H9 (cell line): ENCODE results near the gene ATP5F1B. TPM values are rescaled to one million over a fixed set of nuclear protein-coding genes. Genes with fewer than 3 reads are reported as not detected.
A peak's percentile ranks its signal among the peaks of the same experiment; 100 is the strongest.

ENCODE experiments used
- DNase-seq: peaks from one replicate; pipeline ENCODE4 v3.0.0-alpha.2; 2017
- H2AFZ ChIP-seq: one replicate; pipeline ENCODE4 v1.6.1; 2013; ENCODE audit warnings: mild to moderate bottlenecking, low read length, control low read depth, moderate library complexity
- H2AK5ac ChIP-seq: 2 replicates; pipeline ENCODE4 v1.6.1; 2013; ENCODE audit warnings: low read length, control low read depth, mixed read lengths; ENCODE audit not compliant: insufficient read length
- H2BK120ac ChIP-seq: one replicate; pipeline ENCODE4 v1.6.1; 2013; ENCODE audit warnings: low read depth, mild to moderate bottlenecking, low read length, control low read depth, inconsistent platforms; ENCODE audit not compliant: poor library complexity, severe bottlenecking
- H2BK12ac ChIP-seq: 2 replicates; pipeline ENCODE4 v1.6.1; 2013; ENCODE audit warnings: low read length, control low read depth, mixed read lengths, low read depth; ENCODE audit not compliant: insufficient read length
- H2BK15ac ChIP-seq: 2 replicates; pipeline ENCODE4 v1.6.1; 2013; ENCODE audit warnings: low read depth, low read length, control low read depth
- H2BK20ac ChIP-seq: one replicate; pipeline ENCODE4 v1.6.1; 2013; ENCODE audit warnings: low read depth, mild to moderate bottlenecking, low read length, control low read depth, inconsistent platforms; ENCODE audit not compliant: poor library complexity, severe bottlenecking
- H2BK5ac ChIP-seq: 2 replicates; pipeline ENCODE4 v1.6.1; 2013; ENCODE audit warnings: low read length, control low read depth, mixed read lengths; ENCODE audit not compliant: insufficient read length
- H3K14ac ChIP-seq: 2 replicates; pipeline ENCODE4 v1.6.1; 2013; ENCODE audit warnings: low read length, control low read depth; ENCODE audit not compliant: insufficient read depth
- H3K18ac ChIP-seq: 2 replicates; pipeline ENCODE4 v1.6.1; 2013; ENCODE audit warnings: low read depth, mild to moderate bottlenecking, mixed read lengths, low read length, control low read depth; ENCODE audit not compliant: insufficient read length
- H3K23ac ChIP-seq: 2 replicates; pipeline ENCODE4 v1.6.1; 2013; ENCODE audit warnings: low read length, control low read depth, mixed read lengths, low read depth; ENCODE audit not compliant: insufficient read length
- H3K23me2 ChIP-seq: 2 replicates; pipeline ENCODE4 v1.6.1; 2013; ENCODE audit warnings: low read depth, mild to moderate bottlenecking, mixed read lengths, low read length, control low read depth; ENCODE audit not compliant: insufficient read length, poor library complexity, severe bottlenecking
- H3K27ac ChIP-seq: 2 replicates; pipeline ENCODE4 v1.5.1; 2013; ENCODE audit warnings: low read length, control low read depth, mixed read lengths, low read depth; ENCODE audit not compliant: insufficient read length
- H3K27me3 ChIP-seq: 2 replicates; pipeline ENCODE4 v1.6.1; 2013; ENCODE audit warnings: low read length, control low read depth, inconsistent platforms; ENCODE audit not compliant: insufficient read depth
- H3K4ac ChIP-seq: 2 replicates; pipeline ENCODE4 v1.6.1; 2013; ENCODE audit warnings: low read depth, mild to moderate bottlenecking, control low read depth, inconsistent platforms, low read length, moderate library complexity
- H3K4me1 ChIP-seq: 2 replicates; pipeline ENCODE4 v1.6.1; 2013; ENCODE audit warnings: low read length, control low read depth, inconsistent platforms; ENCODE audit not compliant: insufficient read depth
- H3K4me2 ChIP-seq: 2 replicates; pipeline ENCODE4 v1.6.1; 2013; ENCODE audit warnings: low read length, control low read depth, mixed read lengths; ENCODE audit not compliant: insufficient read length, insufficient read depth
- H3K56ac ChIP-seq: 2 replicates; pipeline ENCODE4 v1.6.1; 2013; ENCODE audit warnings: low read depth, mild to moderate bottlenecking, mixed read lengths, low read length, control low read depth; ENCODE audit not compliant: insufficient read length
- H3K79me1 ChIP-seq: 2 replicates; pipeline ENCODE4 v1.6.1; 2013; ENCODE audit warnings: low read depth, mild to moderate bottlenecking, moderate library complexity, low read length, control low read depth, inconsistent platforms; ENCODE audit not compliant: insufficient read depth, poor library complexity, severe bottlenecking
- H3K79me2 ChIP-seq: 2 replicates; pipeline ENCODE4 v1.6.1; 2013; ENCODE audit warnings: low read length, control low read depth, inconsistent platforms; ENCODE audit not compliant: insufficient read depth
- H3K9ac ChIP-seq: 2 replicates; pipeline ENCODE4 v1.6.1; 2013; ENCODE audit warnings: low read length, control low read depth, mixed read lengths; ENCODE audit not compliant: insufficient read length; ENCODE audit errors: extremely low read depth
- H3K9me3 ChIP-seq: one replicate; pipeline ENCODE4 v1.6.1; 2013; ENCODE audit warnings: low read depth, low read length, inconsistent platforms; ENCODE audit not compliant: control insufficient read depth
- H3T11ph ChIP-seq: one replicate; pipeline ENCODE4 v1.6.1; 2013; ENCODE audit warnings: mild to moderate bottlenecking, low read length, control low read depth, inconsistent platforms
- H4K20me1 ChIP-seq: one replicate; pipeline ENCODE4 v1.6.1; 2013; ENCODE audit not compliant: control insufficient read depth, insufficient read length, insufficient read depth
- H4K5ac ChIP-seq: 2 replicates; pipeline ENCODE4 v1.6.1; 2013; ENCODE audit warnings: low read depth, mild to moderate bottlenecking, mixed read lengths, low read length, control low read depth; ENCODE audit not compliant: insufficient read length
- H4K8ac ChIP-seq: replicated peaks from 2 replicates; pipeline ENCODE4 v1.6.1; 2013; ENCODE audit warnings: low read length, control low read depth, mixed read lengths, low read depth; ENCODE audit not compliant: insufficient read length
- H4K91ac ChIP-seq: 2 replicates; pipeline ENCODE4 v1.6.1; 2013; ENCODE audit warnings: low read depth, mild to moderate bottlenecking, moderate library complexity, mixed read lengths, low read length, control low read depth; ENCODE audit not compliant: insufficient read length
- H3K27ac Mint-ChIP-seq, 3 experiments: 2 replicates in 2 of 3; 3 replicates in 1 of 3; pipeline ENCODE4 v1.8.0; 2020 to 2021; ENCODE audit warnings: mixed read lengths in 3 of 3, mild to moderate bottlenecking in 1 of 3, moderate library complexity in 1 of 3
- H3K27me3 Mint-ChIP-seq: 2 replicates; pipeline ENCODE4 v1.8.0; 2021; ENCODE audit warnings: low read depth, mild to moderate bottlenecking, moderate library complexity, mixed read lengths
- H3K36me3 Mint-ChIP-seq, 3 experiments: 2 replicates in 2 of 3; 3 replicates in 1 of 3; pipeline ENCODE4 v1.8.0; 2020 to 2021; ENCODE audit warnings: low read depth in 3 of 3, mixed read lengths in 3 of 3; ENCODE audit not compliant: insufficient read depth in 1 of 3
- H3K4me1 Mint-ChIP-seq, 2 experiments: 2 replicates each; pipeline ENCODE4 v1.8.0; 2020; ENCODE audit warnings: mixed read lengths in 2 of 2
- H3K4me3 Mint-ChIP-seq, 2 experiments: 2 replicates in 1 of 2; 3 replicates in 1 of 2; pipeline ENCODE4 v1.8.0; 2020 to 2021; ENCODE audit warnings: mild to moderate bottlenecking in 2 of 2, mixed read lengths in 2 of 2, moderate library complexity in 1 of 2
- H3K9me3 Mint-ChIP-seq, 2 experiments: 2 replicates in 1 of 2; 3 replicates in 1 of 2; pipeline ENCODE4 v1.8.0; 2020; ENCODE audit warnings: mild to moderate bottlenecking in 2 of 2, mixed read lengths in 2 of 2, moderate library complexity in 1 of 2
- WGBS: extraction: QIAGEN DNeasy Blood & Tissue Kit; methylation state at CpG from one replicate; pipeline ENCODE4 v1.1.7; 2013; ENCODE audit warnings: missing lambda C conversion rate, low lambda C conversion rate, mixed read lengths; ENCODE audit not compliant: insufficient read length; ENCODE audit errors: extremely low coverage; 5-methylcytosine and 5-hydroxymethylcytosine counted together
- total RNA-seq: library from RNA; stranded (reverse); gene quantifications from 2 replicates; pipeline ENCODE4 v1.2.1, GENCODE V29; 2021
- TF ChIP-seq, protein P1 (sequence below): fragments of 200-600 bp; sonication (generic); conservative IDR thresholded peaks from 3 replicates; pipeline ENCODE4 v1.8.0; 2021; ENCODE audit warnings: antibody characterized with exemption, mild to moderate bottlenecking

The ATP5F1B gene
- total RNA-seq, 1 experiment from 2014 or later = 927 TPM

DNA sequence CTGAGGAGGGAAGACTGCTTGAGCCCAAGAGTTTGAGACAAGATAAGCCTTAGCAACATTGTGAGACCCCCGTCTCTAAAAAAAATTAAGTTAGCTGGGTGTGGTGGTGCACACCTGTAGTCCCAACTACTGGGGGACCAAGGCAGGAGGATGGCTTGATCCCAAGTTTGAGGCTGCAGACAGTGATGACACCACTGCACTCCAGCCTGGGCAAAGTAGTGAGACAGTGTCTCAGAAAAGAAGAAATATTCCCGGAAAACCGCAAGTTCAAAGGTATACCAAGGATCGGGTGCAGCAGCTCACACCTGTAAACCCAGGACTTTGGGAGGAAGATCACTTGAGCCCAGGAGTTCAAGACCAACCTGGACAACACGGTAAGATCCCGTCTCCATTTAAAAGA, 36.5 kb upstream of the ATP5F1B start:
- Mint-ChIP-seq H3K4me3 (0 out of 5 replicates have a peak overlapping the region, but pooled peaks of 1 of the 2 experiments have one; percentile 54), H3K27me3 (no peaks in the 10 kb centered on the region), H3K9me3 (peaks cover 0 to 3% of the 10 kb centered on the region in 2 experiments; a peak in 2 of 5 replicates), H3K4me1 (peaks cover 20 to 27% of the 10 kb centered on the region in 2 experiments), H3K36me3 (peaks cover 43 to 70% (median 62%) of the 10 kb centered on the region in 3 experiments), H3K27ac (peak overlapping the region in 1 of 3 experiments; percentile 80; a peak in 1 of 7 replicates)
- Histone ChIP-seq H4K91ac (no peak overlapping the region), H3K14ac (no peak overlapping the region), H2BK5ac (no peak overlapping the region), H2AK5ac (no peak overlapping the region), H3K23me2 (peaks cover 3% of the 10 kb centered on the region), H3K23ac (no peak overlapping the region), H3K4me1 (no peaks in the 10 kb centered on the region), H4K8ac (no peak overlapping the region), H3K27ac (no peak overlapping the region), H3K56ac (no peak overlapping the region), H3K79me1 (no peaks in the 10 kb centered on the region), H3K27me3 (no peaks in the 10 kb centered on the region), H3K9ac (no peak overlapping the region), H2BK20ac (no peak overlapping the region), H3K79me2 (peaks cover 89% of the 10 kb centered on the region; the same call in 1 of the 2 replicates), H3K9me3 (no peaks in the 10 kb centered on the region), H3K4ac (no peak overlapping the region), H3K4me2 (no peak overlapping the region), H2BK12ac (no peak overlapping the region), H2BK120ac (no peak overlapping the region), H4K20me1 (no peaks in the 10 kb centered on the region), H3T11ph (no peak overlapping the region), H2BK15ac (no peak overlapping the region), H2AFZ (no peak overlapping the region), H3K18ac (no peak overlapping the region), H4K5ac (no peak overlapping the region)
- no CpG with 5 or more reads among the region's 6 CpGs for WGBS
- TF ChIP-seq, protein P1, sequence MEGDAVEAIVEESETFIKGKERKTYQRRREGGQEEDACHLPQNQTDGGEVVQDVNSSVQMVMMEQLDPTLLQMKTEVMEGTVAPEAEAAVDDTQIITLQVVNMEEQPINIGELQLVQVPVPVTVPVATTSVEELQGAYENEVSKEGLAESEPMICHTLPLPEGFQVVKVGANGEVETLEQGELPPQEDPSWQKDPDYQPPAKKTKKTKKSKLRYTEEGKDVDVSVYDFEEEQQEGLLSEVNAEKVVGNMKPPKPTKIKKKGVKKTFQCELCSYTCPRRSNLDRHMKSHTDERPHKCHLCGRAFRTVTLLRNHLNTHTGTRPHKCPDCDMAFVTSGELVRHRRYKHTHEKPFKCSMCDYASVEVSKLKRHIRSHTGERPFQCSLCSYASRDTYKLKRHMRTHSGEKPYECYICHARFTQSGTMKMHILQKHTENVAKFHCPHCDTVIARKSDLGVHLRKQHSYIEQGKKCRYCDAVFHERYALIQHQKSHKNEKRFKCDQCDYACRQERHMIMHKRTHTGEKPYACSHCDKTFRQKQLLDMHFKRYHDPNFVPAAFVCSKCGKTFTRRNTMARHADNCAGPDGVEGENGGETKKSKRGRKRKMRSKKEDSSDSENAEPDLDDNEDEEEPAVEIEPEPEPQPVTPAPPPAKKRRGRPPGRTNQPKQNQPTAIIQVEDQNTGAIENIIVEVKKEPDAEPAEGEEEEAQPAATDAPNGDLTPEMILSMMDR = no peak
- DNase-seq = peak; percentile 23
